ENCODE data around the gene VASP. TPM values are rescaled to one million over a fixed set of nuclear protein-coding genes. Genes with fewer than 3 reads are reported as not detected.

Gene VASP
- polyA plus RNA-seq, 2 of the 4 experiments (the other 2 are of a cell fraction) = 64.5 to 94.3 TPM

GRCh38 chr19:45517238-45517637, 10.0 kb downstream of the VASP start:
- FAIRE-seq (no peak), ATAC-seq (no peak), DNase-seq (ENCODE audit: low read depth in 1 of 2, low spot score in 1 of 2) (no peak)
- no peak for TF ChIP-seq KDM5A (IDR thresholded peaks at IDR 0.05)
- TF ChIP-seq CEBPB (IDR thresholded peaks at IDR 0.05) = no peak
- no peak for TF ChIP-seq ATOH8 (CRISPR knock-in tag; IDR thresholded peaks at IDR 0.05; ENCODE audit: low read depth)
- TF ChIP-seq ELK1 (IDR thresholded peaks at IDR 0.05; ENCODE audit: low read depth, low read length) = no peak
- no peak for TF ChIP-seq CHD2 (IDR thresholded peaks at IDR 0.05; ENCODE audit: low read length, partially characterized antibody)
- TF ChIP-seq RCOR1 (IDR thresholded peaks at IDR 0.05; ENCODE audit: low read depth, low read length) = no peak
- TF ChIP-seq MAX (IDR thresholded peaks at IDR 0.05) = no peak
- no peak for TF ChIP-seq RARB (CRISPR knock-in tag; IDR thresholded peaks at IDR 0.05)
- TF ChIP-seq BCL3 (IDR thresholded peaks at IDR 0.05) = no peak
- TF ChIP-seq EP300 (IDR thresholded peaks at IDR 0.05) = no peak
- TF ChIP-seq E2F6 (IDR thresholded peaks at IDR 0.05; ENCODE audit: borderline replicate concordance, low read depth) = no peak
- TF ChIP-seq POLR2AphosphoS2 (conservative IDR thresholded peaks at IDR 0.05; ENCODE audit: low read length) = no peak
- no peak for TF ChIP-seq RFX5 (IDR thresholded peaks at IDR 0.05)
- Histone ChIP-seq H3K4me3 (no peak overlapping the region), H3K9me3 (no peaks in the 10 kb centered on the region), H3K27ac (no peak overlapping the region; a peak in 1 of 6 replicates), H3K4me2 (no peak overlapping the region), H3K4me1 (peaks cover 67% of the 10 kb centered on the region)
- ChIA-PET POLR2A (no interaction called here), CTCF (interaction anchor here (1.3 to 5.8 kb wide), 4 partner anchors 10 to 125 kb away, joined by 3 to 43 read pairs (median 12); partner anchors contain the start of gene VASP)
- 64% methylated on average over 7 of the region's 7 CpGs for WGBS (ENCODE audit: missing lambda C conversion rate)

GRCh38 chr19:45517641-45518468, 10.6 kb downstream of the VASP start:
- no peak for ATAC-seq
- 91% methylated on average over 40 of the region's 50 CpGs for WGBS (ENCODE audit: missing lambda C conversion rate)

More at GRCh38 chr19:45517641-45518468, 10.6 kb downstream of the VASP start:
- H3K4me1 ChIP-seq = peaks cover 70% of the 10 kb centered on the region
- 0 out of 6 replicates have a peak overlapping the region, but pooled peaks of 1 of the 2 experiments have one; percentile 6 for H3K27ac ChIP-seq
- ChIA-PET POLR2A (no interaction called here), CTCF (interaction anchor here (1.5 to 2.2 kb wide), 3 partner anchors 8 to 124 kb away, joined by 3 to 8 read pairs (median 3); no protein-coding TSS in a partner anchor)
- FAIRE-seq (no peak), DNase-seq (ENCODE audit: low read depth in 1 of 2, low spot score in 1 of 2) (no peak)
- H3K4me3 ChIP-seq = no peak overlapping the region
- H3K4me2 ChIP-seq = peak overlapping the region; percentile 7; the same call in 1 of the 3 replicates
- TF ChIP-seq FOSB (CRISPR knock-in tag; IDR thresholded peaks at IDR 0.05) (no peak), CHD2 (IDR thresholded peaks at IDR 0.05; ENCODE audit: low read length, partially characterized antibody) (no peak), ZC3H11A (IDR thresholded peaks at IDR 0.05) (no peak), EP300 (IDR thresholded peaks at IDR 0.05) (no peak), RNF2 (IDR thresholded peaks at IDR 0.05; ENCODE audit: borderline replicate concordance, low read depth) (no peak), RAD21 (conservative IDR thresholded peaks at IDR 0.05 in 1 of 2, IDR thresholded peaks at IDR 0.05 in 1 of 2) (no peak), ATOH8 (CRISPR knock-in tag; IDR thresholded peaks at IDR 0.05; ENCODE audit: low read depth) (no peak), SREBF2 (IDR thresholded peaks at IDR 0.05) (no peak), TFCP2L1 (CRISPR knock-in tag; IDR thresholded peaks at IDR 0.05) (no peak), MAX (IDR thresholded peaks at IDR 0.05) (no peak), ZSCAN20 (CRISPR knock-in tag; IDR thresholded peaks at IDR 0.05) (no peak), CBX2 (IDR thresholded peaks at IDR 0.05; ENCODE audit: borderline replicate concordance, low read depth) (no peak), HOXA7 (CRISPR knock-in tag; IDR thresholded peaks at IDR 0.05) (no peak), PBX3 (IDR thresholded peaks at IDR 0.05) (no peak), CTCF (IDR thresholded peaks at IDR 0.05) (no peak), E2F6 (IDR thresholded peaks at IDR 0.05; ENCODE audit: borderline replicate concordance, low read depth) (no peak), MAFK (IDR thresholded peaks at IDR 0.05; ENCODE audit: partially characterized antibody) (no peak)
- no peaks in the 10 kb centered on the region for H3K9me3 ChIP-seq

Measured in A549 (cell line).